ENCODE results near the gene TSKS.

The TSKS gene

DNA sequence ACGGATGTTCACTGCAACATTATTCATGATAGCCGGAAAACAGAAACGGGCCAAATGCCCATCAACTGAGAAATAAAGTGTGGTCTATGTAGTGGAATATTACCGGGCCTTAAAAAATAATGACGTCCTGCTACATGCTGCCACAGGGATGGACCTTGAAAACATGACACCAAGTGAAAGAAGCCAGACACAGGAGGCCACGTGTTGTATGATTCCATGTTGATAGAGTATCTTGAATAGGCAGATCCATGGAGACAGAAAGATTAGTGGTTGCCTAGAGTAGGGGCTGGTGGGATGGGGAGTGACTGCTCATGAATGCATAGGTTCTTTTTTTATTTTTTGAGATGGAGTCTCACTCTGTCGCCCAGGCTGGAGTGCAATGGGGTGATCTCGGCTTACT, 7.4 kb upstream of the TSKS start:
- intact Hi-C loops (cut with DNase I) = no loop called here
- no peak for DNase-seq

DNA sequence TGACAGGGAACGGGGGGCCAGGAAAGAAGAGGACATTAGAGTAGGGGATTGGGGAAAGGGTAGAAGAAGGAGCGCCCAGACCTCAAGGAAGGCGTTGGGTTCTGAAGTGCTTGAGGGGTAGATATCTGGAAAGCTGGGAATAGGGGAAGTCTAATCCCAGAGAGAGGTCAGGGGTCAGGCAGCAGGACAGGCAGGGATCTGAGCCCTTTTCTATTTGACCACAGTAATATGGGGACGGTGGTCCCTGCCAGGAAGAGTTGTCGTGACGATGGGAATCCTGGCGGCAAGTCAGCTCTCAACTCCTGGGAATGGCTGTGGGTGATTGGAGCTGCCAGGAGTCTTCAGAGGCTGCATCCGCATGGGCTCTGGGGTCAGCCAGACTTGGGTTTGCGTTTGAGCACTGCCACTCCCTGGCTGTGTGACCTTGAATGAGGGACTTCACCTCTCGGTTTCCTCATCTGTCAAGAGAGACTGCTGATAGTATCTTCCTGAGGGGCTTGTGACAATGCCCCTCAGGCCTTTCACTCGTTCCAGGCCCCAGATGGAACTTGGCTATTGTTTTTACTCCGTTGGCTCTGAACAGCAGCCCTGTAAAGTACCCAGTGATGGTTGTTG, 5.0 kb upstream of the TSKS start:
- intact Hi-C loops (cut with DNase I) = loop anchor here (5.0 kb wide), 1 partner anchor 34 kb away; no protein-coding TSS in a partner anchor
- DNase-seq = no peak

GRCh38 chr19:49767381-49767780, 4.3 kb upstream of the TSKS start:
- no peak for DNase-seq

GRCh38 chr19:49766930-49767299, 3.8 kb upstream of the TSKS start, which contains the start of gene AP2A1:
AP2A1 (plus strand) TSS chr19:49767001; CDS start chr19:49767134, 133 bp downstream.
- no peak for DNase-seq
- intact Hi-C loops (cut with DNase I) = loop anchor here (5.0 kb wide), 1 partner anchor 35 kb away; no protein-coding TSS in a partner anchor

More at GRCh38 chr19:49767381-49767780, 4.3 kb upstream of the TSKS start:
- intact Hi-C loops (cut with DNase I) = loop anchor here (5.0 kb wide), 1 partner anchor 35 kb away; no protein-coding TSS in a partner anchor

- peak; percentile 98 to 100 (median 100) for DNase-seq
- intact Hi-C loops (cut with DNase I) = loop anchor here (5.0 kb wide), 1 partner anchor 36 kb away; no protein-coding TSS in a partner anchor
These were observed 3.2 kb upstream of the TSKS start for GRCh38 chr19:49766007-49766929.

DNA sequence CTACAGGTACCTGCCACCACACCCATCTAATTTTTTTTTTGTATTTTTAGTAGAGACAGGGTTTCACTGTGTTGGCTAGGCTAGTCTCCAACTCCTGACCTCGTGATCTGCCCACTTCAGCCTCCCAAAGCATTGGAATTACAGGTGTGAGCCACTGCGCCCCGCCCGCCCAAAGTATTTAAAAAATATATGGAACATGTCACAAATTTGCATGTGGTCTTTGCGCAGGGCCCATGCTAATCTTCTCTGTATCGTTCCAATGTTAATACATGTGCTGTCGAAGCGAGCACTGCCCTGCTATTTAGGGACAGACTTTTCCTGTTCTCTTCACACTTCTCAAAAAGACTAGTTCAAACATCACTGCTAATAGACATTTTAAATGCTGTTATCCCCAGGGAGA, 1.2 kb upstream of the TSKS start:
- DNase-seq = no peak
- intact Hi-C loops (cut with DNase I) = no loop called here

DNA sequence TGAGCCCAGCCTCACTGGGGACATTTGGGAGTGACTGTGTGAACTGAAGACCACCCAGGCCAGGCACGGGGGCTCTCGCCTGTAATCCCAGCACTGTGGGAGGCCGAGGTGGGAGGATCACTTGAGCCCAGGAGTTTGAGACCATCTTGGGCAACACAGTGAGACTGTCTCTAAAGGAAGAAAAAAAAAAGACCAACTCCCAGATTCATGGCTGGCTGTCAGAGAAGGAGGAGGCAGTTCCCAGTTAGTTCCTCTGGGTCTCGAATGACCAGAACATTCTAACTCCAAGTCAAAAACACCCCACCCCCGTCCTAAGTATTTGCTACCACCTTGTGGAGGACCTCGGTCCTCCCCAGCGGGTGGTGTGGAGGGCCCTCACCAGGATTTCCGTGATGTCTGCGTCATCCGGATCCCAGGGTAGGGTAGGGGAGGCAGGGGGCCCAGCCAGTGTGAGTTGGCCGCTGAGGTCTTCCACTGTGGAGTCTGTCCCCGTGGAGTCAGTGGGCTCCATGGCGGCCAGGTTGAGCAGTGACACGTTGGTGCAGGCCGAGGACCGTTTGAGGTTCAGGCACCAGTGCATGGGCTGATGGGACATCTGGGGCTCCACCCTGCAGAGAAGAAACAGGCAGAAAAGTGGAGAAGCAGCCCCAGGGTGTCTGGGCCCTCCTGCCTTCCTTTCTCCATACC, 1.3 kb downstream of the TSKS start:
- intact Hi-C loops (cut with DNase I) = no loop called here
- peak in 1 of 10 donors; percentile 41 for DNase-seq

DNA sequence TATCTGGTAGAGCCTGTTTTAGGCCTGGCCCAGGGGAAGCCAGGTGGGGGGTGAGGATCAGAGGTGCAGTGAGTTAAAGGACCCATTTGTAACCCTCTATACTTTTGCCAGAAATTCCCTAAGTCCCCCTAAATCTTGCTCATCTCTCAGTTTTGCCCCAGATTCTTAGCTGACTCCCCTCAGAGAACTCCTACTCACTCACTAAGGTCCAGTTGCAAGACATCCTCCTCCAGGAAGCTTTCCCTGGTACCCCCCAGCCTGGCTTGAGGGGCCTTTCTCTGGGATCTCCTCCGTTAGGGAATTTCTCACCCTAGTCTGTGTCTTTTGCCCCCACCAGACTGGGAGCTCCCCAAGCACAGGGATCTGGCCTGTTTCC, 1.9 kb downstream of the TSKS start:
- intact Hi-C loops (cut with DNase I) = no loop called here

GRCh38 chr19:49758292-49758691, 4.8 kb downstream of the TSKS start:
- DNase-seq = peak in 7 of 10 donors; percentile 9 to 83 (median 37)
- intact Hi-C loops (cut with DNase I) = no loop called here

More for the DNA sequence above, 1.9 kb downstream of the TSKS start:
- DNase-seq = peak in 1 of 10 donors; percentile 5

DNA sequence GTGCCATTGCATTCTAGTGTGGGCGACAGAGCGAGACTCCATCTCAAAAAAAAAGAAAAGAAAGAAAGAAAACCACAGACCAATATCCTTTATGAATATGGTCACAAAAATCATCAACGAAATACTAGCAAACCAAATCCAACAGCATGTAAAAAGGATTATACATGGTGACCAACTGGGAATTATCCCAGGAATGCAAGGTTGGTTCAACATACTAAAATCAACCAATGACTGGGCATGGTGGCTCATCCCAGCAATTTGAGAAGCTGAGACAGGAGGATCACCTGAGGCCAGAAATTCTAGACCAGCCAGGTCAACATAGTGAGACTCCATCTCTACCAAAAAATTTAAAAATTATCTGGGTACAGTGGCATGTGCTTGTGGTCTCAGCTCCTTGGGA, 7.2 kb downstream of the TSKS start:
- intact Hi-C loops (cut with DNase I) = no loop called here

DNA sequence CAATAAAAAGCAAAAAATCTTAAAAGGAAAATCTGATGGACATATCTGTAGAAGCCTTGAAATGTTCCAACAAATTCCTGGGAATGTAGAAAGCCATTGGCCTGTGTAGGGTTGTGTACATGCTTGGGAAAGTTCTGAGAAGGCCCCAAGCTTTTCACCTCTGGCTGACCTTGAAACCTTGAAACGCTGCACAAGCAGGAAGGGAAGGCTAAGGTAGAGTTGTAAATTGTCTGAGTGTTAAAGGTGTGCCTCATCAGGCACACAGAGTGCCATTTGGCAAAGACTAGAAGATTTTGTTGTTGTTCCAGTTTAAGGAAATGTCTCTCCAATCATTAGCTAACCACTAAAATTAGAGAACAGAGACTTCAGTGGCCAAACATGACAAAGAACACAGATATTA, 10.4 kb downstream of the TSKS start:
- DNase-seq = no peak
- intact Hi-C loops (cut with DNase I) = no loop called here

More for the DNA sequence above, 7.2 kb downstream of the TSKS start:
- DNase-seq = no peak

DNA sequence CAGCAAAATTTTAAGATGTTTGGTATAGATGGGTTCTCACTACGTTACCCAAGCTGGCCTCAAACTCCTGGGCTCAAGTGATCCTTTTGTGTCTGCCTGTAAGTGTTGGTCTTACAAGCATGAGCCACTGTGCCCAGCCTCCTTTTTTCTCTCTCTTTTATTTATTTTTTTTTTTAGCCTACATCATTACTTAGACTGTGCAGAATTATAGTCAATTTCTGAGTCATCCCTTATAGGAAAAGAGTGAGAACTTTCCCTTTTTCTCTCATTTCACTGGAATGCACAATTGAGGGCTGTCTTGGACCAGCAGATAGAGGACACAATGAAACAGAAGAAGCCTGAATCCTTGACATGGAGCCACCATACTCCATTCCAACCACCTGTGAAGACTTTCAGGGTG, 13.3 kb downstream of the TSKS start:
- intact Hi-C loops (cut with DNase I) = no loop called here
- DNase-seq = no peak

- intact Hi-C loops (cut with DNase I) = no loop called here
- no peak for DNase-seq
These were observed 13.9 kb downstream of the TSKS start for GRCh38 chr19:49749055-49749716.

DNA sequence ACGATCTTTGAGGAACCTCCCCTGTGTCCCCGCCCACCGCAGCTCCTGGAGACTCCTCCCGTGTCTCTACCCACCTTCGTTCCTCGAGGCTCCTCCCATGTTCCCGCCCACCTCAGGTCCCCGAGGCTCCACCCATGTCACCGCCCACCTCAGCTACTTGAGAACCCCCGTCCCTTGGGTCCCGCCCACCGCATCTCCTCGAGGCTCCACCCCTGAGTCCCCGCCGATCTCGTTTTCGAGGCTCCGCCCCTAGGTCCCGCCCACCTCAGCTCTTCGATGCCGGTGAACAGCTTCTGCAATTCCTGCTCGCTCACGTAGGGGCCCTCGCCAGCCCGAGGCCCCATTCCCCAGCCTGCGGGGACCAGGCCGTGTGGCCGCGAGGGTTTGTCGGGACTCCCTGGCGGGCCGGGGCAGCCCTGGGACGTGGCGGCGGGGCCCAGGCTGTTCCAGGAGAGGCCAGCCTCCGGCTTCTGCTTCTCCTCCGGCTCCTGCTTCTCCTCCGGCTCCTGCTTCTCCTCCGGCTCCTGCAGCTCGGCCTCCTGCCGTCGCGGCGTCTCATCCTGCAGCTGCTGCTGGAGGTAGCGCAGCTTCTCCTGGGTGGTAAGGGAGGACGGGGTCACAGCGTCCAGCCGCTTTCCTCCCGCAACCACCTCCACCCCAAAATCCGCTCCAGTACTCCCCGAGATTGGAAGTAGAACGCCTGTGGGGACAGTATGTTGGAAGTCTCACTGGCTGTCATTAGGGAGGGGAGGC, 16.7 kb downstream of the TSKS start:
- DNase-seq = peak in 3 of 10 donors; percentile 35 to 90 (median 85)
- intact Hi-C loops (cut with DNase I) = no loop called here

DNA sequence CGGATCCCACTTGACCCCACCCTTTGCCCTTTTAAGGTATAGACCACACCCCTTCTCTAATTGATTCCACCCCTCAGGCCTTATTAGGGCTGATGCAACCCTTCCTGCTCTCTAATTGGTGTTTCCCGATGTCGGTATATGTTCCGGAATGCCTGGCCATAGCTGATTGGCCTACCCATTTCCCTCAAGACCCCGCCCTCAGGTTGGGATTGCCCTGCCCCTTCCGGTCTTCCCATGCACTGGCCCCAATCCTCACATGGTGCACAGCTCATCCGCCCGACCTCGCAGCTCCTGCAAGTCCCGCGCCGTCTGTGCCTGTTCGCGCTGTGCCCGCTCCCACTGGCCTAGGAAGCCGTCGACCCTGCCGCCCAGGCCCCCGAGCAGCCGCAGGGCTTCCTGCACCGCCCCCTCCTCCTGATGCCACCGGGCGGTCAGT, 18.1 kb downstream of the TSKS start:
- intact Hi-C loops (cut with DNase I) = no loop called here
- peak in 1 of 10 donors; percentile 64 for DNase-seq

GRCh38 chr19:49741210-49741844, 21.8 kb downstream of the TSKS start:
- DNase-seq = no peak
- intact Hi-C loops (cut with DNase I) = no loop called here

DNA sequence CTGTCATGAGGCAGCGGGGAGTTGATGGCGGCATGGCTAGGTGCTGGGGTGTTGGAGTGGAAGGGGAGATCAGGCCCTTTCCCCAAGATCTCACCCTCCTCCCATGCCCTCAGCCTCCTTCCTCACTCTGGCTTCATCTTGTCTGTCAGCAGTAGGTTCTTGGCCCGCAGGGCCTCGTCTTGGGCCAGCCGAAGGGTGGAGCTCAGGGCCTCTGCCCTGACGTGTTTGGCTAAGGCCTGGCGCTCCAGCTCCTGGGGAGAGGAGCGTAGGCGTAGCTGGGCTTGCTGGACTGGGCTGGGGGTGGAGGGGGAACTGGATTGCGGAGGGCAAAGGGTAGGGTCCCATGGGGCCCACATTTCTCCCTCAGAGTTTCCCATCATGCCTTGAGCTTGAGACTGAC, 23.2 kb downstream of the TSKS start:
- intact Hi-C loops (cut with DNase I) = no loop called here
- peak in 1 of 10 donors; percentile 59 for DNase-seq

- intact Hi-C loops (cut with DNase I) = no loop called here
- DNase-seq = no peak
These were observed 24.0 kb downstream of the TSKS start for GRCh38 chr19:49739098-49739497.

DNA sequence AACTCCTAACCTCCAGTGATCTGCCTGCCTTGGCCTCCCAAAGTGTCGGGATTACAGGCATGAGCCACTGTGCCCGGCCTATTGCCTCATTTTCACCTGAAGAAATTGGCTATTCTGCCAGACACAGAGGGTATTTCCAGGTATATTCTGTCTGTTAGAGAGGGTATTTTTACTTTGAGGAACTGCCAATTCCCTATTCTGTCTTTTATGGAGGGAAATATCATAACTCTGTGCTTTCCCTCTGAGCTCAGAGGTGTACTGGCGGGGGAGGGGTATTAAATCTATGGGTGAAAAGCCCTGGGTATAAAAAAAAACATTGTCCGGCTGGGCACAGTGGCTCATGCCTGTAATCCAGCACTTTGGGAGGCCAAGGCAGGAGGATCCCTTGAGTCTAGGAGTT, 24.8 kb downstream of the TSKS start:
- intact Hi-C loops (cut with DNase I) = no loop called here
- DNase-seq = no peak

Measured in posterior cingulate gyrus (tissue), 11 donors.